Measurements from ENCODE around the gene ARL2BP. TPM values are rescaled to one million over a fixed set of nuclear protein-coding genes. Genes with fewer than 3 reads are reported as not detected.

Gene ARL2BP
- total and polyA plus RNA-seq, 9 of the 15 experiments (the other 6 are each of a cell fraction or from before 2014, with no cell fraction given) = 16.7 to 41.8 (median 27.2) TPM

GRCh38 chr16:57300387-57301125 lies 55.5 kb downstream of the ARL2BP start (continued):
- TF ChIP-seq SMARCA5 (IDR thresholded peaks at IDR 0.05) (peak; percentile 8; the same call in 1 of the 2 replicates), ETV6 (IDR thresholded peaks at IDR 0.05; ENCODE audit: borderline replicate concordance in 1 of 2, low read depth in 2 of 2, low read length in 1 of 2) (0 out of 4 replicates have a peak, but pooled peaks of 1 of the 2 experiments have one; percentile 11), ETV6 (CRISPR knock-in tag; IDR thresholded peaks at IDR 0.05; ENCODE audit: borderline replicate concordance) (no peak), ZNF609 (CRISPR knock-in tag; IDR thresholded peaks at IDR 0.05; ENCODE audit: borderline replicate concordance) (0 out of 2 replicates have a peak, but pooled peaks have one; percentile 36), ZNF324 (CRISPR knock-in tag; IDR thresholded peaks at IDR 0.05) (no peak), SIX5 (IDR thresholded peaks at IDR 0.05; ENCODE audit: borderline replicate concordance in 1 of 2, insufficient read depth in 1 of 2, low read depth in 1 of 2, low read length in 2 of 2) (no peak), THRAP3 (IDR thresholded peaks at IDR 0.05; ENCODE audit: borderline replicate concordance) (no peak), POU5F1 (IDR thresholded peaks at IDR 0.05; ENCODE audit: borderline replicate concordance, low read depth, low read length, partially characterized antibody) (peak; percentile 59), EP300 (IDR thresholded peaks at IDR 0.05; ENCODE audit: low read length) (peak; percentile 59), NFATC3 (IDR thresholded peaks at IDR 0.05) (peak; percentile 86; the same call in 1 of the 2 replicates), RB1 (IDR thresholded peaks at IDR 0.05; ENCODE audit: low read depth) (peak; percentile 86; the same call in 1 of the 2 replicates), SREBF1 (IDR thresholded peaks at IDR 0.05; ENCODE audit: borderline replicate concordance, low read depth, low read length) (0 out of 2 replicates have a peak, but pooled peaks have one; percentile 21), TEAD4 (IDR thresholded peaks at IDR 0.05; ENCODE audit: low read length) (peak; percentile 72), TEAD4 (CRISPR knock-in tag; IDR thresholded peaks at IDR 0.05; ENCODE audit: borderline replicate concordance) (no peak), HDAC1 (IDR thresholded peaks at IDR 0.05) (peak in 1 of 2 experiments; percentile 98; a peak in 2 of 4 replicates)
- TF ChIP-seq, protein P1, sequence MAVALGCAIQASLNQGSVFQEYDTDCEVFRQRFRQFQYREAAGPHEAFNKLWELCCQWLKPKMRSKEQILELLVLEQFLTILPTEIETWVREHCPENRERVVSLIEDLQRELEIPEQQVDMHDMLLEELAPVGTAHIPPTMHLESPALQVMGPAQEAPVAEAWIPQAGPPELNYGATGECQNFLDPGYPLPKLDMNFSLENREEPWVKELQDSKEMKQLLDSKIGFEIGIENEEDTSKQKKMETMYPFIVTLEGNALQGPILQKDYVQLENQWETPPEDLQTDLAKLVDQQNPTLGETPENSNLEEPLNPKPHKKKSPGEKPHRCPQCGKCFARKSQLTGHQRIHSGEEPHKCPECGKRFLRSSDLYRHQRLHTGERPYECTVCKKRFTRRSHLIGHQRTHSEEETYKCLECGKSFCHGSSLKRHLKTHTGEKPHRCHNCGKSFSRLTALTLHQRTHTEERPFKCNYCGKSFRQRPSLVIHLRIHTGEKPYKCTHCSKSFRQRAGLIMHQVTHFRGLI (CRISPR knock-in tag; IDR thresholded peaks at IDR 0.05) = no peak
- TF ChIP-seq, protein P2, sequence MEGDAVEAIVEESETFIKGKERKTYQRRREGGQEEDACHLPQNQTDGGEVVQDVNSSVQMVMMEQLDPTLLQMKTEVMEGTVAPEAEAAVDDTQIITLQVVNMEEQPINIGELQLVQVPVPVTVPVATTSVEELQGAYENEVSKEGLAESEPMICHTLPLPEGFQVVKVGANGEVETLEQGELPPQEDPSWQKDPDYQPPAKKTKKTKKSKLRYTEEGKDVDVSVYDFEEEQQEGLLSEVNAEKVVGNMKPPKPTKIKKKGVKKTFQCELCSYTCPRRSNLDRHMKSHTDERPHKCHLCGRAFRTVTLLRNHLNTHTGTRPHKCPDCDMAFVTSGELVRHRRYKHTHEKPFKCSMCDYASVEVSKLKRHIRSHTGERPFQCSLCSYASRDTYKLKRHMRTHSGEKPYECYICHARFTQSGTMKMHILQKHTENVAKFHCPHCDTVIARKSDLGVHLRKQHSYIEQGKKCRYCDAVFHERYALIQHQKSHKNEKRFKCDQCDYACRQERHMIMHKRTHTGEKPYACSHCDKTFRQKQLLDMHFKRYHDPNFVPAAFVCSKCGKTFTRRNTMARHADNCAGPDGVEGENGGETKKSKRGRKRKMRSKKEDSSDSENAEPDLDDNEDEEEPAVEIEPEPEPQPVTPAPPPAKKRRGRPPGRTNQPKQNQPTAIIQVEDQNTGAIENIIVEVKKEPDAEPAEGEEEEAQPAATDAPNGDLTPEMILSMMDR (IDR thresholded peaks at IDR 0.05 in 2 of 3, conservative IDR thresholded peaks at IDR 0.05 in 1 of 3; ENCODE audit: insufficient read depth in 2 of 3, low read depth in 1 of 3, low read length in 3 of 3) = peak; percentile 96 to 99 (median 99)

Data from K562 (cell line).